Lower lobe of right lung (tissue), 2 donors: ENCODE measurements around the gene SLC27A4. TPM values are rescaled to one million over a fixed set of nuclear protein-coding genes. Genes with fewer than 3 reads are reported as not detected.

Source experiments
- ATAC-seq, 2 donors: fragments of 200-7000 bp; cut with Tn5 transposase; one replicate each; pipeline ENCODE4 v1.9.1; 2020 to 2022; ENCODE audit warnings: mild to moderate bottlenecking in 2 of 2, moderate library complexity in 2 of 2
- DNase-seq: peaks from one replicate; pipeline ENCODE4 v3.0.0-alpha.2; 2020
- H3K27ac ChIP-seq: fragments of 200-600 bp; one replicate; pipeline ENCODE4 v1.8.0; 2022
- H3K27me3 ChIP-seq: fragments of 200-600 bp; one replicate; pipeline ENCODE4 v1.8.0; 2022; ENCODE audit warnings: low read depth
- H3K36me3 ChIP-seq: fragments of 200-600 bp; one replicate; pipeline ENCODE4 v1.8.0; 2022; ENCODE audit warnings: mild to moderate bottlenecking
- H3K4me1 ChIP-seq: fragments of 200-600 bp; one replicate; pipeline ENCODE4 v1.8.0; 2022
- H3K4me3 ChIP-seq: fragments of 200-600 bp; one replicate; pipeline ENCODE4 v1.8.0; 2022; ENCODE audit warnings: mild to moderate bottlenecking
- H3K9me3 ChIP-seq: fragments of 200-600 bp; one replicate; pipeline ENCODE4 v1.8.0; 2022
- intact Hi-C: fragments of 100-400 bp; cut with DNase I; formaldehyde crosslinking; loops from one replicate; pipeline ENCODE4 v1.11.0; 2022
- total RNA-seq: library from RNA; stranded (reverse); fragmentation: NEBNext Ultra II Directional; extraction: Animal tissue kit (Norgen Biotek cat#: 25700); gene quantifications from one replicate; pipeline ENCODE4 v1.2.1, GENCODE V29; 2021
- TF ChIP-seq, protein P1 (sequence below): fragments of 200-600 bp; IDR thresholded peaks from one replicate; pipeline ENCODE4 v1.8.0; 2022; ENCODE audit warnings: antibody characterized with exemption, mild to moderate bottlenecking
- donor health status: DM: no; HTN: yes; CAD: no; lungs with severe emphysema.

Gene SLC27A4
- total RNA-seq, 1 donor from 2014 or later: 19.5 TPM

DNA sequence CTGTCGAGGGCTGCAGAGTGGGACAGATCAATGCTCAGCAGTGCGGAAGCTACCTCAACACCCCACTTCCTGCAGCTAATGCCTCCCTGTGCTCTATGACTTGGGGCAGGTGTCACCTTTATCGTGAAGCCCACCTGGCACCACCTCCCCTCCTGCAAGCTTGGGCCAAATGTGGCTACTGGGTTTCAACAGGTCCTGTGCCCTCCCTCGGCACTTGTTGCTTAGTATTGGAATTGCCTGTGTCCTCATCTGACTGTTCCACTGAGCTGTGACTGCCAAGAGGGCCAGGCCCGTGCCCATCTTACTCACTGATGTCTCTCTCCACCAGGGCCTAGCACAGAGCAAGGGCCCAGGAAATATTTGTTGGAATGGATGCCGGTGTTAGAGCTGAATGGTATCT lies 9.4 kb downstream of the SLC27A4 start:
- no peaks in the 10 kb centered on the region for H3K27me3 ChIP-seq
- no peak overlapping the region for H3K4me3 ChIP-seq
- DNase-seq (no peak), ATAC-seq (no peak)
- H3K4me1 ChIP-seq: no peaks in the 10 kb centered on the region
- H3K9me3 ChIP-seq: no peaks in the 10 kb centered on the region
- intact Hi-C loops: no loop called here
- H3K36me3 ChIP-seq: peaks cover 79% of the 10 kb centered on the region
- TF ChIP-seq, protein P1, sequence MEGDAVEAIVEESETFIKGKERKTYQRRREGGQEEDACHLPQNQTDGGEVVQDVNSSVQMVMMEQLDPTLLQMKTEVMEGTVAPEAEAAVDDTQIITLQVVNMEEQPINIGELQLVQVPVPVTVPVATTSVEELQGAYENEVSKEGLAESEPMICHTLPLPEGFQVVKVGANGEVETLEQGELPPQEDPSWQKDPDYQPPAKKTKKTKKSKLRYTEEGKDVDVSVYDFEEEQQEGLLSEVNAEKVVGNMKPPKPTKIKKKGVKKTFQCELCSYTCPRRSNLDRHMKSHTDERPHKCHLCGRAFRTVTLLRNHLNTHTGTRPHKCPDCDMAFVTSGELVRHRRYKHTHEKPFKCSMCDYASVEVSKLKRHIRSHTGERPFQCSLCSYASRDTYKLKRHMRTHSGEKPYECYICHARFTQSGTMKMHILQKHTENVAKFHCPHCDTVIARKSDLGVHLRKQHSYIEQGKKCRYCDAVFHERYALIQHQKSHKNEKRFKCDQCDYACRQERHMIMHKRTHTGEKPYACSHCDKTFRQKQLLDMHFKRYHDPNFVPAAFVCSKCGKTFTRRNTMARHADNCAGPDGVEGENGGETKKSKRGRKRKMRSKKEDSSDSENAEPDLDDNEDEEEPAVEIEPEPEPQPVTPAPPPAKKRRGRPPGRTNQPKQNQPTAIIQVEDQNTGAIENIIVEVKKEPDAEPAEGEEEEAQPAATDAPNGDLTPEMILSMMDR: no peak
- H3K27ac ChIP-seq: no peak overlapping the region

DNA sequence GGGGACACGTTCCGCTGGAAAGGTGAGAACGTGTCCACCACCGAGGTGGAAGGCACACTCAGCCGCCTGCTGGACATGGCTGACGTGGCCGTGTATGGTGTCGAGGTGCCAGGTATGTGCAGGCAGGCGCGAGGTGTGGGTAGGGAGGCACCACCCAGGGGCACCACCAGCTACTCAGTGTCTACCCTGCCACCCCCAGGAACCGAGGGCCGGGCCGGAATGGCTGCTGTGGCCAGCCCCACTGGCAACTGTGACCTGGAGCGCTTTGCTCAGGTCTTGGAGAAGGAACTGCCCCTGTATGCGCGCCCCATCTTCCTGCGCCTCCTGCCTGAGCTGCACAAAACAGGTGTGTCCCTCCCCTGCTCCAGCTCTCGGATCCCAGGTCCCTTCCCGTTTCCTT lies 15.1 kb downstream of the SLC27A4 start:
- TF ChIP-seq, protein P1: no peak
- peaks cover 50% of the 10 kb centered on the region for H3K36me3 ChIP-seq
- no peak for DNase-seq

DNA sequence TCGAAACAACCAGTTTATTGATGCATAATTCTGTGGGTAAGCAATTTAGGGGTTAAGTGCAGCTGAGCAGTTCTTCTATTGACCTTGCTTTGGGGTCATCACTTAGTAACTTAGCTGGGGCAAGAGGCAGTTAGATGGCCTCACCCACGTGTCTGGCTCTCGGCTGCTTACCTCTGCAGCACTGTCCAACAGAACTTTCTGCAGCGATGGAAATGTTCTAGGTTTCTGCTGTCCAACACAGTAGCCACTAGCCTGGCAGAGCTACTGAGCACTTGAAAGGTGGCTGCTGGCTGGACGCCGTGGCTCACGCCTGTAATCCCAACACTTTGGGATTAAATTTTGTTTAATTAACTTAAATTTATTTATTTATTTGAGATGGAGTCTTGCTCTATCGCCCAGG lies 17.8 kb downstream of the SLC27A4 start:
- ATAC-seq: no peak
- Histone ChIP-seq H3K4me1 (peaks cover 13% of the 10 kb centered on the region), H3K27ac (no peak overlapping the region), H3K27me3 (no peaks in the 10 kb centered on the region), H3K9me3 (no peaks in the 10 kb centered on the region), H3K36me3 (peaks cover 37% of the 10 kb centered on the region), H3K4me3 (no peak overlapping the region)
- intact Hi-C loops: no loop called here
- TF ChIP-seq, protein P1: no peak
- no peak for DNase-seq

More for the DNA sequence above, 15.1 kb downstream of the SLC27A4 start:
- ATAC-seq: peak in 1 of 2 donors; percentile 14
- H3K27me3 ChIP-seq: no peaks in the 10 kb centered on the region
- H3K4me1 ChIP-seq: no peaks in the 10 kb centered on the region
- no peaks in the 10 kb centered on the region for H3K9me3 ChIP-seq
- H3K4me3 ChIP-seq: no peak overlapping the region
- intact Hi-C loops: no loop called here
- no peak overlapping the region for H3K27ac ChIP-seq

DNA sequence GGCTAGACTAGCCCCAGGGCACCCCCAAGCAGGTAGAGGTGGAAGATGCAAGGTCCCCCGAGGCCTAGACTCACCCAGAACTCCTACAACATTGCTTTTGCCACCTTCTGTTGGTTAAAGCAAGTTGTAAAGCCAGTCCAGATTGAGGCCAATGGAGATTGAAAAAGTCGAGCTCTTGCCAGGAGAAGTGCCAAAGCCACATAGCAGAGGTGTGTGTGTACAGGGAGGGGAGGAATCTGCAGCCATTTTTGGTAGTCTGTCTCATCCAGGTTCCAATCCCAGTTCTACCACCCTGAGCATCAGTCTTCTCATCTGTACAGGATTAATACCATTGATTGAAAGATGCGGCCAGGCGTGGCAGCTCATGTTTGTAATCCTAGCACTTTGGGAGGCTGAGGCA lies 18.5 kb downstream of the SLC27A4 start:
- DNase-seq (no peak), ATAC-seq (no peak)
- TF ChIP-seq, protein P1: no peak
- no peaks in the 10 kb centered on the region for H3K9me3 ChIP-seq
- H3K4me1 ChIP-seq: peaks cover 13% of the 10 kb centered on the region
- H3K27ac ChIP-seq: no peak overlapping the region
- no peaks in the 10 kb centered on the region for H3K27me3 ChIP-seq
- no peak overlapping the region for H3K4me3 ChIP-seq
- intact Hi-C loops: no loop called here
- peaks cover 32% of the 10 kb centered on the region for H3K36me3 ChIP-seq

DNA sequence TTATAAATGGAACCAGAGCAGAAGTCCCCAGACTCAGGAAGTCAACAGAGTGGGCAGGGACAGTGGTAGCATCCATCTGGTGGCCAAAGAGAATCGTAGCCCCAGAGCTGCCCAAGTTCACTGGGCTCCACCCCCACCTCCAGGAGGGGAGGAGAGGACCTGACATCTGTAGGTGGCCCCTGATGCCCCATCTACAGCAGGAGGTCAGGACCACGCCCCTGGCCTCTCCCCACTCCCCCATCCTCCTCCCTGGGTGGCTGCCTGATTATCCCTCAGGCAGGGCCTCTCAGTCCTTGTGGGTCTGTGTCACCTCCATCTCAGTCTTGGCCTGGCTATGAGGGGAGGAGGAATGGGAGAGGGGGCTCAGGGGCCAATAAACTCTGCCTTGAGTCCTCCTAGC lies 20.5 kb downstream of the SLC27A4 start:
- H3K27ac ChIP-seq: peak overlapping the region; percentile 69
- no peaks in the 10 kb centered on the region for H3K27me3 ChIP-seq
- DNase-seq (no peak), ATAC-seq (no peak)
- intact Hi-C loops: no loop called here
- H3K4me3 ChIP-seq: no peak overlapping the region
- H3K4me1 ChIP-seq: peaks cover 22% of the 10 kb centered on the region
- H3K9me3 ChIP-seq: no peaks in the 10 kb centered on the region
- TF ChIP-seq, protein P1: no peak
- peaks cover 14% of the 10 kb centered on the region for H3K36me3 ChIP-seq
